Hematopoietic multipotent progenitor cell treated with erythropoietin and hydrocortisone succinate and interleukin-3 and kit ligand, for 17 days (in vitro differentiated cells): ENCODE results near the gene PRKCZ.
A peak's percentile ranks its signal among the peaks of the same experiment; 100 is the strongest.

ENCODE experiments used
- DNase-seq: peaks from one replicate; pipeline ENCODE4 v3.0.0-alpha.2; 2015; ENCODE audit warnings: low spot score

The PRKCZ gene

DNA sequence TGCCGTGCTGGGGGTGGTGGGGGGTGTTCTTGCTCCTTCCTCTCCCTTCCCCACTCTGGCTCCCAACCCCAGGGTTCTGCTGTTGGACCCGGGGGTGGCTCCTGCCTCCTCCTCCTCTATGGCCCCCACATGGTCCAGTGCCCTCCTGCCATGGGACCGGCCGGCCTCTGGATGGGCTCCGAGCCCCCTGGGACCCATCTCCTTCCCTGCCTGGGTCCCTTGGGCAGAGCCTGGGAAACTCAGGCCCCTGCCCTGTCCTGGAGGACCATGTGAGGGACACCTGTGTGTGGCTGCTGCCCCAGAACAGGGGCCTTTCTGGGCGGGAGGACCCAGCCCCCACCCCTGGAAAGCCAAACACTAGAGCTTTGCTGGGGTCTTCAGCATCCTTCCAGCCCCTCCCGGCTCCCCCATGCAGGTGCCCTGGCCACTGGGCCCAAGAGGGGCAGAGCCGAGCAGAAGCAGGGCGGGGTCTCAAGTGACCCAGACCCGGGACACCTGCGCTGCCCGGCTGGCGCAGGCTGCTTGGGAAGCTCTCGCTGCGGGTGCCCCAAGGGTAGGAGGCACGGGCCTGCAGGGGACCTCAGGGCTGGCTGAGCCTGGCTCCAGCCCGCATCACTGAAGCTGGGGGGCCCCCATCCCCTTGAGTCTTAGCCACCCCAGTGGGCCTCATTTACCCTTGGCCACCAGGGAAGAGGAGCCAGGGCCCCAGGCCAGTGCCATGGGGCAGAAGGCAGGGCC lies 146.9 kb downstream of the PRKCZ start:
- no peak for DNase-seq

DNA sequence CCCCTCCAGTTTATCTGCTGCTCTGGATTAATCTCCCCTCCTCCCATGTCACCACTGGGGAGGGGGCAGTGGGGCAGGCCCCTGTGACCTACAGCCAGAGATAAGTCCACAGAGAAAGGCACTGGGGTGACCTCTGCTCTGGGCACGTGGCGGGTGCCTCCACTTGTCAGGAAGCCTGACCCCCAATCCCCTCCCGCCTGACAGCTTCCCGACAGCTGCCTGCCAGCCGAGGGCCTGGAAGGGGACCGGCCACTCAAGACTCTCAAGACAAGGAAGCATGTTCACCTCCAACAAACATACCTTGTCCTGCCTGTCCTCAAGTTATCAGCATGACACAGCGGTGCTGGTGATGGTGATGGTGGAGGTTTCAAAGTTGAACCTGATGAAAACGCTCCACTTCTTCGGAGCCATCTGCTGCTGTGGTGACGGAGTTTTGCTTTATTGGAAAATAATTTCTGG lies 147.5 kb downstream of the PRKCZ start:
- no peak for DNase-seq

- no peak for DNase-seq
These were observed 148.4 kb downstream of the PRKCZ start for GRCh38 chr1:2198571-2198970.

GRCh38 chr1:2199042-2199810 lies 149.0 kb downstream of the PRKCZ start:
- peak; percentile 77 for DNase-seq

DNA sequence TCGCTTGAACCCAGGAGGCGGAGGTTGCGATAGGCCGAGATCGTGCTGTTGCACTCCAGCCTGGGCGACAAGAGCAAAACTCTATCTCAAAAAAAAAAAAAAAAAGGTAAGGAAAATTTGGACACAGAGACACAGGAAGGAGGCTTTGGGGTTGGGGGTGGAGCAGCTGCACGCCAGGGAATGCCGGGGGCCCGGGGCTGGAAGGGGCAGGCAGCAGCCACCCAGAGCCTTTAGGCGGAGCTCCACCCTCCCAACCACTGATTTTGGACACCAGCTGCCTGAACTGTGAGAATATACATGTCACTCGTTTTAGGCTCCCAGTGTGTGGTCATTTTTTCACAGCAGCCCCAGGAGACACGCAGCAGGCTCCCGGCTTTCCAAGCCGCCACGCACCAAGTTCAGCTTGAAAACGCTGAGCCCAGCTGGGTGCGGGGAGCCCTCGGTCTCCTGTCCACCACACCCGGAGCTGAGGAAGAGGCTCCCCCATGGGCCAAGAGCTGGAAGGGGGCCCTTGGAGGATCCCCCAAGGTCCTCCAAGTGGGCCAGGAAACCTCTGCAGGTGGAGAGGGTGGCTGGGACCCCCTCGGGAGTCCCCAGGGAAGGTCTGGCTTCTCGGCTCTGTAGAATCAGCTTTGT lies 150.2 kb downstream of the PRKCZ start:
- DNase-seq, result no peak

DNA sequence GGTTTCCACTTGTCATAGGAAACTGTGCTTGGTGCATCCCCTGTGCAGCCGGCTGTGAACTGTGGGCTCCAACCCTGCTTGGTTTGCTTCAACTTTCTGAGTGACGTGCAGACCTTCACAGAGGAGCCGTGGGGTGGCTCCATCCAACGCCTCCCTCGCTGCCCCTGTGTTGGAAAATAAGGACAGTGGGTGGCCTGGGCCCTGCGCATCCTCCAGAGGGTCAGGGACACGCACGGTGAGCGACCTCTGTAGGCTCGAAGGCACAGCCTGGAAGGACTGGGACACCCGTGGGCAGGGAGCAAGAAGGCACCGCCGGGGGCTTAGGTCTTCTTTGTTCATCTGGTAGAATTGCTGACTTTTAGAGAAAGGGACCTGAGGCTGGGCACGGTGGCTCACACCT lies 150.9 kb downstream of the PRKCZ start:
- no peak for DNase-seq

- no peak for DNase-seq
These were observed 151.9 kb downstream of the PRKCZ start for GRCh38 chr1:2202008-2202575.

GRCh38 chr1:2202843-2203601 lies 152.8 kb downstream of the PRKCZ start:
- DNase-seq, result no peak

GRCh38 chr1:2203671-2204414 lies 153.6 kb downstream of the PRKCZ start:
- DNase-seq, result no peak

GRCh38 chr1:2204415-2205190 lies 154.4 kb downstream of the PRKCZ start:
- peak; percentile 66 for DNase-seq

DNA sequence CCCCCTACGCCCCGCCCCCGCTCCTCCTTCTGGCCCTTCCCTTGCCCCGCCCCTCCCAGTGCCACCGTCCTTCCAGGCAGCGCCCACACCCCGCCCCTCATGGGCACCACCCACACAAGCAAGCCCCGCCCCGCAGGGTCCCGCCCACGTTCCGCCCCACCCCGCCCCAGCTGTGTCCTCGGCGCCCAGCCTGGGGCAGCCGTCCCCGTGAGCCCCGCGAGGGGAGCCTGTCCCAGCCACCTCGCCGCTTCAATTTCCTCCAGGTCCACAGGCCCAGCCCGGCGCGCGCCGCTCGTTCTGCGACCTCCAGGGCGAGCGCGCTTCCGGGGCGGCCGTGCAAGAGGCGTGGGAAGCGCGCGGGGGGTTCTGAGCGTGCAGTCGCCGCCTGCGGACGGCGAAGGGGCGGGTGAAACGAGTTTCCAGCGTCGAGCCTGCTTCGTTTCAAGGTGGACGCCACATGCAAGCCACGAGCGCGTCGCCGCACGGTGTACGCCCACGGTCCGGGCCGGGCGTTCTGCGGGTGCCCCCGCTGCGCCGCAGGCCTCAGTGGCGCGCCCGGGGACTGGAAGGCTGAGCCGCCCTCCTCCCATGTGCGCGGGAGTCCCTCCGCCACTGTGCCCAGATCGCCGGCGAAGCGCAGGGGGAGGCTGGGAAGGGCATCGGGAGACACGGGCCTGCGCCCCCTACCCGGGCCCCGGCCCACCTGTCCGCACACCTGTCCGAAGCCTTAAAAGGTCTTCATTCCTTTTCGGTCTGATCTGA lies 155.2 kb downstream of the PRKCZ start:
- DNase-seq, result peak; percentile 90

GRCh38 chr1:2206813-2207487 lies 156.7 kb downstream of the PRKCZ start:
- DNase-seq, result peak; percentile 36

DNA sequence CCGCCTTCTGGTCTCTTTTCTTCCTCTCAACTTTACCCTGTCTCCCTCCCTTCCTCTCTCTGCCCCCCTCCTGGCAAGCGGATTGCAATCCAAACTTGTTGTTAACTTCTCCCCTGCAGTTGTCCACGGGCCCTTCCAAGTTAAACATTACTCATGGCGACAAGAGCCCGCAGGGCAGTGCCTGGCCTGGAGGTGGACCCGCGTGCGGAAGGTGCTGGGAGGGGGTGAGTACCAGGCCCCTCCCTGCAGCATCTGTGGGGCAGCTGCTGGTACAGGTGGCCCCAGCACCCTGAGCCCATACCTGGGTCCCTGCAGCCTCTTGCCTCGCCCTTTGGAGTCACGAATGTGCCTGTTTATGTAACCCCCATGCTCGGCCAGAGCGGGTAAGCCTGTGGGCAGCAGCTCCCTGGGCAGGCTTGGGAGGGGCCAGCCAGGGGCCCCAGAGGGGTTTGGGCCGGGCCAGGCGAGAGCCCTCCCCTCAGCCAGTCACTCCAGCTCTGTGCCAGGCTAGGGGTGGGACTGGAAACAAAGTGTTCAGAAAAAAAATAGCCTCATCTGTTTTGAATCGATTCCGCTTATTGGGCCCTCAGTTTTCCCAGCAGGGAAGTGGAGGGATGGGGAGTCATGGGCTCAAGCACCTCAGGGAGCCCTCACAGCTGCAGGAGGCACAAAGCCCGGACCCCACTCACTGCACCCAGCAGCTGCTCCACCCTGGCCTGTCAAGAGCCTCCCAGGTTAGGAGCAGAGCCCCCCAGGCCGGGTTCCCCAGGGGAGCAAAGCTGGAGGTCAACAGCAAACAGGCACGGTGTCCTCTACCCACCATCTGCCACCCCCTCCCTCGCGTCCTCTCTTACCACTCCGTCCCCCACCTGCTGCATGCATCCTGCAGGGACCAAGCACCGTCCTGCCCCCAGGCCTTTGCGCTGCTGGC lies 158.4 kb downstream of the PRKCZ start:
- no peak for DNase-seq

GRCh38 chr1:2209400-2210083 lies 159.3 kb downstream of the PRKCZ start:
- DNase-seq, result no peak

DNA sequence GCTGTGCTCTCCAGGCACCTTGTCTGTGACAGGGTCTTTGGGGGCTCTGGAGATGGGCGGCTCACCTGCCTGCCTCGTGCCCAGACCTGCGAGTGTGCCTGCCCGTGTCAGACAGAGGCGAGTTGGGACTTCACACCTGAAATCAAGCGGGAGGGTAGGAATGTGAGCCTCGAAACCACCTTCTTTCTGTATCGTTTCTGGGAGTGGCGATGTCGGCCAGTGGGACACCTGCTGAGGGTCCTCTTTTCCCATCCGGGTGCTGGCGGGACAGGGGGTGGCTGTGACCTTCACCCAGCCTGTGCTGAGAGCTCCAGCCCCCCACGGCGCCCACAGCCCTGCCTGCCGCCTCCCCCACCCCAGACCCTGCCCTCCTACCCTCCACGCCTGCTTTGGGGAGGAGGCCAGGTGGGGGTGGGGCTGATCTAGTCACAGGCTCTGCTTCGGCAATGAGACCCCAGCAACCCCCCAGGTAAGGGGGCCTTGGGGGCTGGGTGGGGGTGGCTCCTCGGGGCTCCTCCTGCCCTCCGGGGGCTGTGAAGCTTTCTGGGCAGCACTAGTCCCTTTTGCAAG lies 160.0 kb downstream of the PRKCZ start:
- DNase-seq, result no peak

DNA sequence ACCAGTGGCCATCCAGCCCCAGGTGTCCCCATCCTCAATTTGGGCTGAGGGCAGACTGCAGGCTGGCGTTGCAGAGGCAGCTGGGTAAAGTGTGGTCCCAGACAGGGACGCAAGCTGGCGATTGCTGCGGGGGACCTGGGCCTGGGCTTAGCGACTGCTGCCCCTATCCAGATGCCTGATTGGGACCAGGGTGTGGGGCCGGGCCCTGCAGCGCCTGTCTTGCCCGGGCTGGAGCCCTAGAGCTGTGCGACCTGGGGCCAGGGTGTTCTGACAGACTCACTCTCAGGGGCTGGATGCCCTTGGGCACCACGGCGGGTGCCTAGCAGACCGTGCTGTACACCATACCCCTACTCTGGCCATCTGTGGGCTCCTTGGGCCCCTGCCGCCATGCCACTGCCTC lies 160.6 kb downstream of the PRKCZ start:
- no peak for DNase-seq

- no peak for DNase-seq
These were observed 162.0 kb downstream of the PRKCZ start for GRCh38 chr1:2212274-2212531.
